ENCODE measurements around the gene WDR27.

DNA sequence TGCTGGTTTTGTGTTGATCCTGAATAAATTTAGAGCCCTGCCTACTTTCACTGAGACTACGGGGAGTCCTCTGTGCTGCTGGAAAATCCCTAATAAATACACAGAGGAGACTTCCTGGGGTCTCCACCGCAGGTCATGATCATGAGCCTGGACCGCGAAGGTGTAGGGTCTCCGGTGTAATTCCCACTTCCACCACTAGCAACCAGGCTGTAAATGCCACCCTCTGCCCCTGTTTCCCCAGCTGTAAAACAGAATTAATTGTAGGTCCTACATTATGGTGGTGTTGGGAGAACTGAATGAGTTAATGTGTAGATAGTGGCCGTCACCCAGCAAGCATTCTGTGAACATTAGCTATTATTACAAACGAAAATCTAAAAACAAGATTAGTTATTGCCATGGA lies 256.6 kb downstream of the WDR27 start:
- TF ChIP-seq GATA3 (IDR thresholded peaks at IDR 0.05; ENCODE audit: low read depth, low read length), result no peak
- TF ChIP-seq GATA2 (IDR thresholded peaks at IDR 0.05; ENCODE audit: low read depth, low read length), result no peak
